GM13977 (cell line): ENCODE measurements around the gene KIF14.

Experiments used
- DNase-seq: peaks from one replicate; pipeline ENCODE4 v3.0.0; 2012; ENCODE audit warnings: low spot score
- CTCF ChIP-seq: IDR thresholded peaks from 2 replicates; pipeline ENCODE4 v1.5.1; 2012; ENCODE audit warnings: mild to moderate bottlenecking, control low read depth; ENCODE audit not compliant: insufficient read depth; ENCODE audit errors: extremely low read depth, missing control alignments
- in situ Hi-C: fragments of 300-500 bp; cut with MboI; formaldehyde crosslinking; loops from one replicate; pipeline ENCODE4 v1.12.0; 2022; ENCODE audit warnings: low sequenced_read_pairs, low pct_unique_long_range_greater_than_20kb, mixed read lengths, inconsistent platforms; ENCODE audit not compliant: unreplicated experiment

The KIF14 gene

GRCh38 chr1:200646515-200646914 is 26.0 kb upstream of the KIF14 start:
- TF ChIP-seq CTCF = no peak
- no peak for DNase-seq
- in situ Hi-C loops = no loop called here

- TF ChIP-seq CTCF = no peak
- no peak for DNase-seq
- in situ Hi-C loops = no loop called here
Observed at GRCh38 chr1:200644021-200644420, 23.5 kb upstream of the KIF14 start.

GRCh38 chr1:200642481-200642880 is 21.9 kb upstream of the KIF14 start:
- in situ Hi-C loops = no loop called here
- TF ChIP-seq CTCF = no peak
- DNase-seq = no peak

- no peak for TF ChIP-seq CTCF
- no peak for DNase-seq
- in situ Hi-C loops = no loop called here
Observed at GRCh38 chr1:200640963-200641401, 20.4 kb upstream of the KIF14 start.

- TF ChIP-seq CTCF = no peak
- in situ Hi-C loops = no loop called here
- DNase-seq = no peak
Observed at GRCh38 chr1:200640373-200640962, 19.9 kb upstream of the KIF14 start.

DNA sequence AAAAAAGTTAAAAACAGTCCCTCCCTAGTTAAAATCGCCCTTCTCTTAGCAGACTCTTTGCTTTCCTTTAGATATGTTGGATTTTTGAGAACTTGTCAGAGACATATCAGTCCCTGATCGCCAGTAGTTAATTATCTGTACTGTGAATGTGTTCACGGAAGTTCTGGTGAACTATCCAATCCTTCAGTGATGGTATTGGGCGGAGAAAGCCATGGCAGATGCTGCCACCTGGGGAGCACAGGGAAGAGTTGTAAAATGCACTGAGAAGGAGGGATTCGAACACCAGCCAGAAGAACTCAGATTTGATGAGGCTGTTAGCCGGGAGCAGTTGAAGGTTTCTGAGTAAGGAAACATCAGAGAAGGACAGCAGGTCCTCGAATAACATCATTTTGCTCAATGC is 17.5 kb upstream of the KIF14 start:
- DNase-seq = no peak
- in situ Hi-C loops = no loop called here

More for the DNA sequence above, 17.5 kb upstream of the KIF14 start:
- no peak for TF ChIP-seq CTCF
